Hematopoietic multipotent progenitor cell (in vitro differentiated cells): ENCODE results near the gene B2M. TPM values are rescaled to one million over a fixed set of nuclear protein-coding genes. Genes with fewer than 3 reads are reported as not detected.
"Not testable (repeated sequence)": the region's sequence is repeated elsewhere in the genome, so short reads cannot be mapped to it uniquely, and the experiment has no call there.

Experiments used
- DNase-seq, 3 donors: peaks; one replicate each; pipeline ENCODE4 v3.0.0-alpha.2; 2011 to 2015; ENCODE audit warnings: low read depth in 2 of 3, low spot score in 2 of 3
- total RNA-seq: library from RNA; depleted of rRNA; stranded (reverse); fragments of >200 nt; gene quantifications from one replicate; pipeline ENCODE4 v1.2.3, GENCODE V29; 2012

Gene B2M
- total RNA-seq, 1 donor, result 2,769 TPM

DNA sequence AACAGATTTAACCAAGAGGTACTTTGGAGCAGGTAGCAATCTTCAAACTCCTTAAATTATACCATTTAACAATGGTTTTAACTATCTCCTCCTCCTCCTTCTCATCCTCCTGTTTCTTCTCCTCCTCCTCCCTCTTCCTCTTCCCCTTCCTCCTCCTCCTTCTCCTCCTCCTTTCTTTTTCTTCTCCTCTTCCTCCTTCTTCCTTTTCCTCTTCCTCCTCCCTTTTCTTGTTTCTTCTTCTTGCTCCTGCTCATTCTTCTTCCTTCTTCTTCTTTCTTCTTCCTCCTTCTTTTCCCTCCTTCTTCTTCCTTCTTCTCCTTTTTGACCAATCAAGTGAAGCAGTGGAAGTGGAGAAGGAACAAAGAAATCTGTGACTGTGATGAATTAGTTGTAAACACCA is 14.3 kb upstream of the B2M start:
- no peak for DNase-seq

DNA sequence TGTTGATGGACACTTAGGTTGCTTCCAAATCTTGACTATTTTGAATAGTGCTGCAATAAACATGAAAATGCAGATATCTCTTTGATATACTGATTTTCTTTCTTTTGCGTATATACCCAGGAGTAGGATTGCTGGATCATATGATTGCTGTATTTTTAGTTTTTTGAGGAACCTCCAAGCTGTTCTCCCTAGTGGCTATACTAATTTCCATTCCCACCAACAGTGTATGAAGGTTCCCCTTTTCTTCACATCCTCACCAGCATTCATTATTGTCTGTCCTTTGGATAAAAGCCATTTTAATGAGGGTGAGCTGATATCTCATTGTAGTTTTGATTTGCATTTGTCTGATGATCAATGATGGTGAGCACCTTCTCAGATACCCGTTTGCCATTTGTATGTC is 12.7 kb upstream of the B2M start:
- no peak for DNase-seq

DNA sequence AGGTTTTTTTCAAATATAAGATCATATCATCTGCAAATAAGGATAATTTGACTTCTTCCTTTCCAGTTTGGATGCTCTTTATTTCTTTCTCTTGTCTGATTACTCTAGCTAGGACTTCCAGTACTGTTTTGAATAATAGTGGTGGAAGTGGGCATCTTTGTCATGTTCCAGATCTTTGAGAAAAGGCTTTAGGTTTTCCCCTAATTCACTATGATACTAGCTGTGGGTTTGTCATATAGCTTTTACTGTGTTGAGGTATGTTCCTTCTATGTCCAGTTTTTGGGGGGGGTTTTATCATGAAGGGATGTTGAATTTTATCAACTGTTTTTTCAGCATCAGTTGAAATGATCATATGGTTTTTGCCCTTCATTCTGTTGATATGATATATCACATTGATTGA is 10.6 kb upstream of the B2M start:
- not testable (repeated sequence) for DNase-seq

DNA sequence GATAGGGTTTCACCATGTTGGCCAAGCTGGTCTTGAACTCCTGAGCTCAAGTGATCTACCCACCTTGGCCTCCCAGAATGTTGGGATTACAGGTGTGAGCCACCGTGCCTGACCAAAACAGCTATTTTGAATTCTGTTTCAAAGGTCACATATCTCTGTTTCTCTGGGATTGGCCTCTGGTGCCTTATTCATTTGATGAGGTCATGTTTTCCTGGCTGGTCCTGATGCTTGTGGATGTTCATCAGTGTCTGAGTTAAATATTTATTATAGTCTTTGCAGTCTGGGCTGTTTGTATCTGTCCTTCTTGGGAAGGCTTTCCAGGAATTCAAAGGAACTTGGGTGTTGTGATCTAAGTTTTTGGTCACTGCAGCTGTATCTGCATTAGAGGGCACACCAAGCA is 5.3 kb upstream of the B2M start:
- DNase-seq, result no peak

DNA sequence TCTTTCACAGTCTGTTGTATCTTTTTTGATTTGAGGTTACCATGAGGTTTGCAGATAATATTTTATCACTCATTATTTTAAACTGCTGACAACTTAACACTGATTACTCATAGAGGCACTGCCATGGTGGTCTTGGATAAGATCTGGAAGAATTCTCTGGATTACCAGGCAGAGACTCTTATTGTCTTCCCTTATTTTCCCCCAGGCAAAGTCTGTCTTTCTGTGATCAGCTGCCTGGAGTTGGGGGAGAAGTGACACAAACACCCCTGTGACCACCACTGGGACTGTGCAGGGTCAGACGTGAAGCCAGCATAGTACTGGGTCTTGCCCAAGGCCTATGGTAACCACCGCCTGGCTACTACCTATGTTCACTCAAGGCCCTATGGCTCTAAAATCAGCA is 4.9 kb upstream of the B2M start:
- no peak for DNase-seq

DNA sequence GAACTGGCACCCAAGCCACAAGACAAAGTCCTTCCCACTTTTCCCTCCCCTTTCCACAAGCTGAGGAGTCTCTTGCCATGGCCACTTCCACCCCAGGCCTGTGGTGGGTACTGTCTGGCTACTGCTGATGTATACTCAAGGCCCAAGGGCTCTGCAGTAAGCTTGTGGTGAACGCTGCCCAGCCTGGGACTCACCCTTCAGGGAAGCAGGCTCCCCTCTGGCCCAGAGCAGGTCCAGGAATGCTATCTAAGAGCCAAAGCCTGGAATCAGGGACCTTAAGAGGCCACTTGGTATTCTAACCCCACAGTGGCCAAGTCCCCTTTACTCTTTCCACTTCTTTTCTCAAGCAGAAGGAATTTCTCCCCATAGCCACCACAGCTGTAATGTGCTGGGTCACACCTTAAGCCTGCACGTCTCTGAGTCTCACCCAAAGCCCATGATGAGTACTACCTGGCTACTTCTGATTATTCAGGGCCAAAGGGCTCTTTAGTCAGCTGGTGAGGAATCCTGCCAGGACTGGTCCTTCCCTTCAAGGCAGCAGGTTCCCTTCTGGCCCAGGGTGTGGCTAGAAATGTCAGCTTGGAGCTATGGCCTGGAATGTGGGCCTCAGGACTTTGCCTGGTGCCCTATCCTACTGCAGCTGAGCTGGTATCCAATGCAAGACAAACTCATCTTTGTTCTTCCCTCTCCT is 4.2 kb upstream of the B2M start:
- no peak for DNase-seq

DNA sequence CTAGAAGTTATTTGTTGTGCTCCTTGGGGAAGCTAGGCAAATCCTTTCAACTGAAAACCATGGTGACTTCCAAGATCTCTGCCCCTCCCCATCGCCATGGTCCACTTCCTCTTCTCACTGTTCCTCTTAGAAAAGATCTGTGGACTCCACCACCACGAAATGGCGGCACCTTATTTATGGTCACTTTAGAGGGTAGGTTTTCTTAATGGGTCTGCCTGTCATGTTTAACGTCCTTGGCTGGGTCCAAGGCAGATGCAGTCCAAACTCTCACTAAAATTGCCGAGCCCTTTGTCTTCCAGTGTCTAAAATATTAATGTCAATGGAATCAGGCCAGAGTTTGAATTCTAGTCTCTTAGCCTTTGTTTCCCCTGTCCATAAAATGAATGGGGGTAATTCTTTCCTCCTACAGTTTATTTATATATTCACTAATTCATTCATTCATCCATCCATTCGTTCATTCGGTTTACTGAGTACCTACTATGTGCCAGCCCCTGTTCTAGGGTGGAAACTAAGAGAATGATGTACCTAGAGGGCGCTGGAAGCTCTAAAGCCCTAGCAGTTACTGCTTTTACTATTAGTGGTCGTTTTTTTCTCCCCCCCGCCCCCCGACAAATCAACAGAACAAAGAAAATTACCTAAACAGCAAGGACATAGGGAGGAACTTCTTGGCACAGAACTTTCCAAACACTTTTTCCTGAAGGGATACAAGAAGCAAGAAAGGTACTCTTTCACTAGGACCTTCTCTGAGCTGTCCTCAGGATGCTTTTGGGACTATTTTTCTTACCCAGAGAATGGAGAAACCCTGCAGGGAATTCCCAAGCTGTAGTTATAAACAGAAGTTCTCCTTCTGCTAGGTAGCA is 851 bp upstream of the B2M start:
- peak in 2 of 3 donors; percentile 72 to 83 for DNase-seq

DNA sequence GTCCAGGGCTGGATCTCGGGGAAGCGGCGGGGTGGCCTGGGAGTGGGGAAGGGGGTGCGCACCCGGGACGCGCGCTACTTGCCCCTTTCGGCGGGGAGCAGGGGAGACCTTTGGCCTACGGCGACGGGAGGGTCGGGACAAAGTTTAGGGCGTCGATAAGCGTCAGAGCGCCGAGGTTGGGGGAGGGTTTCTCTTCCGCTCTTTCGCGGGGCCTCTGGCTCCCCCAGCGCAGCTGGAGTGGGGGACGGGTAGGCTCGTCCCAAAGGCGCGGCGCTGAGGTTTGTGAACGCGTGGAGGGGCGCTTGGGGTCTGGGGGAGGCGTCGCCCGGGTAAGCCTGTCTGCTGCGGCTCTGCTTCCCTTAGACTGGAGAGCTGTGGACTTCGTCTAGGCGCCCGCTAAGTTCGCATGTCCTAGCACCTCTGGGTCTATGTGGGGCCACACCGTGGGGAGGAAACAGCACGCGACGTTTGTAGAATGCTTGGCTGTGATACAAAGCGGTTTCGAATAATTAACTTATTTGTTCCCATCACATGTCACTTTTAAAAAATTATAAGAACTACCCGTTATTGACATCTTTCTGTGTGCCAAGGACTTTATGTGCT is 527 bp downstream of the B2M start:
- DNase-seq, result peak in 1 of 3 donors; percentile 58

DNA sequence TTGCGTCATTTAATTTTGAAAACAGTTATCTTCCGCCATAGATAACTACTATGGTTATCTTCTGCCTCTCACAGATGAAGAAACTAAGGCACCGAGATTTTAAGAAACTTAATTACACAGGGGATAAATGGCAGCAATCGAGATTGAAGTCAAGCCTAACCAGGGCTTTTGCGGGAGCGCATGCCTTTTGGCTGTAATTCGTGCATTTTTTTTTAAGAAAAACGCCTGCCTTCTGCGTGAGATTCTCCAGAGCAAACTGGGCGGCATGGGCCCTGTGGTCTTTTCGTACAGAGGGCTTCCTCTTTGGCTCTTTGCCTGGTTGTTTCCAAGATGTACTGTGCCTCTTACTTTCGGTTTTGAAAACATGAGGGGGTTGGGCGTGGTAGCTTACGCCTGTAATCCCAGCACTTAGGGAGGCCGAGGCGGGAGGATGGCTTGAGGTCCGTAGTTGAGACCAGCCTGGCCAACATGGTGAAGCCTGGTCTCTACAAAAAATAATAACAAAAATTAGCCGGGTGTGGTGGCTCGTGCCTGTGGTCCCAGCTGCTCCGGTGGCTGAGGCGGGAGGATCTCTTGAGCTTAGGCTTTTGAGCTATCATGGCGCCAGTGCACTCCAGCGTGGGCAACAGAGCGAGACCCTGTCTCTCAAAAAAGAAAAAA is 1.2 kb downstream of the B2M start:
- DNase-seq, result peak in 2 of 3 donors; percentile 82 to 92

DNA sequence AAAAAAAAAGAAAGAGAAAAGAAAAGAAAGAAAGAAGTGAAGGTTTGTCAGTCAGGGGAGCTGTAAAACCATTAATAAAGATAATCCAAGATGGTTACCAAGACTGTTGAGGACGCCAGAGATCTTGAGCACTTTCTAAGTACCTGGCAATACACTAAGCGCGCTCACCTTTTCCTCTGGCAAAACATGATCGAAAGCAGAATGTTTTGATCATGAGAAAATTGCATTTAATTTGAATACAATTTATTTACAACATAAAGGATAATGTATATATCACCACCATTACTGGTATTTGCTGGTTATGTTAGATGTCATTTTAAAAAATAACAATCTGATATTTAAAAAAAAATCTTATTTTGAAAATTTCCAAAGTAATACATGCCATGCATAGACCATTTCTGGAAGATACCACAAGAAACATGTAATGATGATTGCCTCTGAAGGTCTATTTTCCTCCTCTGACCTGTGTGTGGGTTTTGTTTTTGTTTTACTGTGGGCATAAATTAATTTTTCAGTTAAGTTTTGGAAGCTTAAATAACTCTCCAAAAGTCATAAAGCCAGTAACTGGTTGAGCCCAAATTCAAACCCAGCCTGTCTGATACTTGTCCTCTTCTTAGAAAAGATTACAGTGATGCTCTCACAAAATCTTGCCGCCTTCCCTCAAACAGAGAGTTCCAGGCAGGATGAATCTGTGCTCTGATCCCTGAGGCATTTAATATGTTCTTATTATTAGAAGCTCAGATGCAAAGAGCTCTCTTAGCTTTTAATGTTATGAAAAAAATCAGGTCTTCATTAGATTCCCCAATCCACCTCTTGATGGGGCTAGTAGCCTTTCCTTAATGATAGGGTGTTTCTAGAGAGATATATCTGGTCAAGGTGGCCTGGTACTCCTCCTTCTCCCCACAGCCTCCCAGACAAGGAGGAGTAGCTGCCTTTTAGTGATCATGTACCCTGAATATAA is 2.0 kb downstream of the B2M start:
- peak in 1 of 3 donors; percentile 65 for DNase-seq

DNA sequence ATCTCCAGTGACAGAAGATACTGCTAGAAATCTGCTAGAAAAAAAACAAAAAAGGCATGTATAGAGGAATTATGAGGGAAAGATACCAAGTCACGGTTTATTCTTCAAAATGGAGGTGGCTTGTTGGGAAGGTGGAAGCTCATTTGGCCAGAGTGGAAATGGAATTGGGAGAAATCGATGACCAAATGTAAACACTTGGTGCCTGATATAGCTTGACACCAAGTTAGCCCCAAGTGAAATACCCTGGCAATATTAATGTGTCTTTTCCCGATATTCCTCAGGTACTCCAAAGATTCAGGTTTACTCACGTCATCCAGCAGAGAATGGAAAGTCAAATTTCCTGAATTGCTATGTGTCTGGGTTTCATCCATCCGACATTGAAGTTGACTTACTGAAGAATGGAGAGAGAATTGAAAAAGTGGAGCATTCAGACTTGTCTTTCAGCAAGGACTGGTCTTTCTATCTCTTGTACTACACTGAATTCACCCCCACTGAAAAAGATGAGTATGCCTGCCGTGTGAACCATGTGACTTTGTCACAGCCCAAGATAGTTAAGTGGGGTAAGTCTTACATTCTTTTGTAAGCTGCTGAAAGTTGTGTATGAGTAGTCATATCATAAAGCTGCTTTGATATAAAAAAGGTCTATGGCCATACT is 4.0 kb downstream of the B2M start:
- DNase-seq, result no peak

DNA sequence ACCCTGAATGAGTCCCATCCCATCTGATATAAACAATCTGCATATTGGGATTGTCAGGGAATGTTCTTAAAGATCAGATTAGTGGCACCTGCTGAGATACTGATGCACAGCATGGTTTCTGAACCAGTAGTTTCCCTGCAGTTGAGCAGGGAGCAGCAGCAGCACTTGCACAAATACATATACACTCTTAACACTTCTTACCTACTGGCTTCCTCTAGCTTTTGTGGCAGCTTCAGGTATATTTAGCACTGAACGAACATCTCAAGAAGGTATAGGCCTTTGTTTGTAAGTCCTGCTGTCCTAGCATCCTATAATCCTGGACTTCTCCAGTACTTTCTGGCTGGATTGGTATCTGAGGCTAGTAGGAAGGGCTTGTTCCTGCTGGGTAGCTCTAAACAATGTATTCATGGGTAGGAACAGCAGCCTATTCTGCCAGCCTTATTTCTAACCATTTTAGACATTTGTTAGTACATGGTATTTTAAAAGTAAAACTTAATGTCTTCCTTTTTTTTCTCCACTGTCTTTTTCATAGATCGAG is 4.5 kb downstream of the B2M start:
- DNase-seq, result no peak

DNA sequence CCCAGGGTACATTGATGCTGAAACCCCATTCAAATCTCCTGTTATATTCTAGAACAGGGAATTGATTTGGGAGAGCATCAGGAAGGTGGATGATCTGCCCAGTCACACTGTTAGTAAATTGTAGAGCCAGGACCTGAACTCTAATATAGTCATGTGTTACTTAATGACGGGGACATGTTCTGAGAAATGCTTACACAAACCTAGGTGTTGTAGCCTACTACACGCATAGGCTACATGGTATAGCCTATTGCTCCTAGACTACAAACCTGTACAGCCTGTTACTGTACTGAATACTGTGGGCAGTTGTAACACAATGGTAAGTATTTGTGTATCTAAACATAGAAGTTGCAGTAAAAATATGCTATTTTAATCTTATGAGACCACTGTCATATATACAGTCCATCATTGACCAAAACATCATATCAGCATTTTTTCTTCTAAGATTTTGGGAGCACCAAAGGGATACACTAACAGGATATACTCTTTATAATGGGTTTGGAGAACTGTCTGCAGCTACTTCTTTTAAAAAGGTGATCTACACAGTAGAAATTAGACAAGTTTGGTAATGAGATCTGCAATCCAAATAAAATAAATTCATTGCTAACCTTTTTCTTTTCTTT is 5.8 kb downstream of the B2M start:
- DNase-seq, result no peak

DNA sequence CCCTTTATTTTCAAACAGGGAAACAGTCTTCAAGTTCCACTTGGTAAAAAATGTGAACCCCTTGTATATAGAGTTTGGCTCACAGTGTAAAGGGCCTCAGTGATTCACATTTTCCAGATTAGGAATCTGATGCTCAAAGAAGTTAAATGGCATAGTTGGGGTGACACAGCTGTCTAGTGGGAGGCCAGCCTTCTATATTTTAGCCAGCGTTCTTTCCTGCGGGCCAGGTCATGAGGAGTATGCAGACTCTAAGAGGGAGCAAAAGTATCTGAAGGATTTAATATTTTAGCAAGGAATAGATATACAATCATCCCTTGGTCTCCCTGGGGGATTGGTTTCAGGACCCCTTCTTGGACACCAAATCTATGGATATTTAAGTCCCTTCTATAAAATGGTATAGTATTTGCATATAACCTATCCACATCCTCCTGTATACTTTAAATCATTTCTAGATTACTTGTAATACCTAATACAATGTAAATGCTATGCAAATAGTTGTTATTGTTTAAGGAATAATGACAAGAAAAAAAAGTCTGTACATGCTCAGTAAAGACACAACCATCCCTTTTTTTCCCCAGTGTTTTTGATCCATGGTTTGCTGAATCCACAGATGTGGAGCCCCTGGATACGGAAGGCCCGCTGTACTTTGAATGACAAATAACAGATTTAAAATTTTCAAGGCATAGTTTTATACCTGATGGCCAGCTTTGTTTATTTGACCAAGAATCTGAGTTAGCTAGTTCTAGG is 7.0 kb downstream of the B2M start:
- DNase-seq, result no peak

DNA sequence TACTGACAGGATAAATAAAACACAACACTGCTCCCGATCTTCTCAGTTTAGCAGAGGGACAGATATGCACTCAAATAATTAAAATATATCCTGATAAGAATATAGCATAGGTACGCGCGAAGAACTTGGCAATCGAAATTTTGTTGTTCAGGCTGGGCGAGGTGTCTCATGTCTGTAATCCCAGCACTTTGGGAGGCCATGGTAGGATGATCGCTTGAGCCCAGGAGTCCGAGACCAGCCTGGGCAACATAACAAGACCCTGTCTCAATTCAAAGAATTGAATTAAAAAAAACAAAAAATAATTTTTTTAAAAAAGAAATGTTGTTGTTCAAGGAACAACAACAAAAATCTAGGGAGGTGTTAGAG is 7.6 kb downstream of the B2M start:
- DNase-seq, result no peak

DNA sequence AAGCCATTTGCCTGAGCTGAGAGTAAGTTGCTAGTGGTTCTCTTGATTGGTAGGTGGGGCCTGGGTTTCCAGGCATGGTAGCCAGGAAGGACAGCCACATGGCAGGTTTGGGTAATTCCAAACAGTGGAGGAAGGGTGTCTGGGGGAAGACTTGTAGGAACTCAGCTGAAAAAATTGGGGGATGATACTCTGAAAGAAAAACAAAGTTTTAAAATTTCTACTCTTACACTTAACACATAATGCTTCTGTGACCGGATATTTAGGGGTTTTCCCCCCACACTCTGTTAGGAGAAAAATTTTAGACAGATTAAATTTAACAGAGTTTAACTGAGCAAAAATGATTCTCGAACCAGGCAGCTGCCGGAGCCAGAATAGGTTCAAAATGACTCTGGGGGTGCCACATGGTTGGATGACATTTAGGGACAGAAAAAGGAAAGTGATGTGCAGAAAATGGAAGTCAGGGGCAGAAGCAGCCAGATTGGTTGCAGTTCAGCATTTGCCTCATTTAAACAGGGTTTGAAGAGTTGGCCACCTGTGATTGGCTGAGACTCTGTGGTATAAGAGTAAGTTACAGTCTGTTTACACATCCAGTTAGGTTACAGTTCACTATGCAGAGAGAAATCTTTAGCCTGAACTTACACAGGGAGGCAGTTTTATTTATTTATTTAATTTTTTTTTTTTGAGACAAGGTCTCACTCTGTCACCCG is 8.1 kb downstream of the B2M start:
- peak in 2 of 3 donors; percentile 43 to 55 for DNase-seq

DNA sequence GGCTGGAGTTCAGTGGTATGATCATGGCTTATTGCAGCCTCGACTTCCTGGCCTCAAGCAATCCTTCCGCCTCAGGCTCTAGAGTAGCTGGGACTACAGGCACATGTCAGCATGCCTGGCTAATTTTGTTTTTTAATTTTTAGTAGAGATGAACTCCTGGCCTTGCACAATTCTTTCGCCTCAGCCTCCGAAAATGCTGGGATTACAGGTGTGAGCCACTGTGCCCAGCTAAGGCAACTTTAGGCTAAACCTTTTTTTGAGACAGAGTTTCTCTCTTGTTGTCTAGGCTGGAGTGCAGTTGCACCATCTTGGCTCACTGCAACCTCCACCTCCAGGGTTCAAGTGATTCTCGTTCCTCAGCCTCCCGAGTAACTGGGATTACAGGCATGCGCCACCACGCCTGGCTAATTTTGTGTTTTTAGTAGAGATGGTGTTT is 8.7 kb downstream of the B2M start:
- not testable (repeated sequence) for DNase-seq
